GM12875 (cell line): ENCODE data around the gene CCP110.

Source experiments
- H3K4me3 ChIP-seq: one replicate; pipeline ENCODE4 v1.5.1; 2011; ENCODE audit warnings: low read depth, low read length, control low read depth
- TF ChIP-seq, protein P1 (sequence below): IDR thresholded peaks from 2 replicates; pipeline ENCODE4 v1.5.1; 2011; ENCODE audit warnings: low read depth, mild to moderate bottlenecking, control low read depth, inconsistent platforms, low read length, moderate library complexity, borderline replicate concordance; ENCODE audit not compliant: insufficient read depth

CCP110 gene

DNA sequence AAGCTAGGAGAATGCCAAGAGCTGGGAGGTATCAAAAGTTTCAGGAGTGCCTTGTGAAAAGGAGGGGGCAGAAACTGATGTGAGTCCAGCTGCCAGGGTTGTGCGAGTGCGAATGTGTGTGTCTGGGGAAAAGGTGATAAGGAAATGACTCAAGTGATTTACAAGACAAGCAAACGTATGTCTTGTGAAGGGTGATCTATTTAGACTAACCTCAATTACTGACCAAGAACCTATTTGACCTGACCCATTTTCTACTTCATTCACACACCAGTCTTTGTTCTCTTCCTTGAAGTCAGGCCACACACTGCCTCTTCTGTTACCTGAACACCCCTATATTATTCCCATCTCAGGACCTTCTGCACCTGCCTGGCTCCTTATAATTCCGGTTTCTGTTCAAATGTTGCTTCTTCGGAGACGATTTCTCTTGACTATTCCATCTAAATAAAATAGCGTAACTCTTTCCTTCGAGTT is 2.8 kb upstream of the CCP110 start:
- TF ChIP-seq, protein P1, sequence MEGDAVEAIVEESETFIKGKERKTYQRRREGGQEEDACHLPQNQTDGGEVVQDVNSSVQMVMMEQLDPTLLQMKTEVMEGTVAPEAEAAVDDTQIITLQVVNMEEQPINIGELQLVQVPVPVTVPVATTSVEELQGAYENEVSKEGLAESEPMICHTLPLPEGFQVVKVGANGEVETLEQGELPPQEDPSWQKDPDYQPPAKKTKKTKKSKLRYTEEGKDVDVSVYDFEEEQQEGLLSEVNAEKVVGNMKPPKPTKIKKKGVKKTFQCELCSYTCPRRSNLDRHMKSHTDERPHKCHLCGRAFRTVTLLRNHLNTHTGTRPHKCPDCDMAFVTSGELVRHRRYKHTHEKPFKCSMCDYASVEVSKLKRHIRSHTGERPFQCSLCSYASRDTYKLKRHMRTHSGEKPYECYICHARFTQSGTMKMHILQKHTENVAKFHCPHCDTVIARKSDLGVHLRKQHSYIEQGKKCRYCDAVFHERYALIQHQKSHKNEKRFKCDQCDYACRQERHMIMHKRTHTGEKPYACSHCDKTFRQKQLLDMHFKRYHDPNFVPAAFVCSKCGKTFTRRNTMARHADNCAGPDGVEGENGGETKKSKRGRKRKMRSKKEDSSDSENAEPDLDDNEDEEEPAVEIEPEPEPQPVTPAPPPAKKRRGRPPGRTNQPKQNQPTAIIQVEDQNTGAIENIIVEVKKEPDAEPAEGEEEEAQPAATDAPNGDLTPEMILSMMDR, result no peak
- peak overlapping the region; percentile 71 for H3K4me3 ChIP-seq

DNA sequence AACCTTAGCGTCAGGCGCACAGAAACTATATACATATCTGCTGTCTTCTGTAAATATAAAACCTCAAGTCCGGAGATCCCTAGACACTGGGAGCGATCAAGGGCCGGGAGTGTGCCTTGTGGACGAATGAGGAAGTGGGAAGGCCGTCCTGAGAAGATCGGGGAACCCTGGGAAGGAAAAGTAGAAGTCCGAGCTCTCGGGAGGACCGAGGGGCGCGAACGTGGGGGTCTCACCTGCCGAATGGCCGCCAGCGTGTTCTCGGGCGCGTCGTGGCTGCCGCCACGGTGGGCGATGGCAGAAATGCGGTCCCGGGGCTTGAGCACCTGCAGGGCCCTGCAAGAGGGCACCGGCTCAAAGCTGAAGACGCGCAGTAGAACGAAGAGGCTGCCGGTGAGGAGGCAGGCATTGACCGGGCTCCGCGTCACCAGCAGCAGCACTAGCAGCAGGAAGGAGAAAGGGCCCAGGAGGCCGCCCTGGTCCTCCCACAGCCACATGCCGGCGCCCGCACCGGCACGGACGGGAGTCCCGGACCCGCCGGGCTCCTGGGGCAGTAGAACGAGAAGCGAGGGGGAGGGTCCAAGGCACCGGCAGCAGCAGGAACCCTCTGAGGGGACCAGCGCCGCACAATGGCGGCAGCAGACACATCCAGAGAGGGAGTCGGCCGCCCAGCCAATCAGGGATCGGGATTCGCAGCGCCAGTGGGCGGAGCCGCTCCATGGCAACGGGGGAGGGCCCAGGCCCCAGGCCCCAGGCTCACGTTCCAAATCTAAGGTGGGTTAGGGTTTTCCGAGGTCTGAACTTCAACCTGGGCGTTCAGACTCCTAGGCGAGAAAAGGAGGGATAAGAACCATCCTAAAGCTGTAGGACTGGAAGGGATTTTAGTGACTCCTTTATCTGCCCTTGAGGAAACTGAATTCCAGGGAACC is 2.0 kb upstream of the CCP110 start, which contains the start of gene GDE1:
Gene GDE1 (minus strand): TSS at position 628 of the 926 bp plus-strand sequence. CDS start 134 bp downstream, at position 494.
- H3K4me3 ChIP-seq, result peak within 1 kb of the TSS; percentile 71
- TF ChIP-seq, protein P1, result peak; percentile 43

DNA sequence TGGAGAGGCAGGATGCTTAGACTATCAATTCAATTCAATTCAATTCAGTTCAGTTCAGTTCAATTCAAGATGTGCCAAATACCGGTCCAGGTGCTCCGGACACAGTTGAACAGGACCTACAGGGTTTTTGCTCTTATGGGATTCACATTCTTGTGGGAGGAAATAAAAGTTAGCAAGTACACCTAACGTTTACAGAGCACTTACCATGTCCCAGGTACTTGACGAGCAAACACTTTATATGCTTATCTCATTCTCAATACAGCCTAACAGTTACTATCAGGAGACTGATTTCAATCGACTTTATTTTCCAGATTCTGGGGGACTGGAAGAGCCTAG is 1.4 kb upstream of the CCP110 start:
- no peak overlapping the region for H3K4me3 ChIP-seq
- TF ChIP-seq, protein P1, result no peak

DNA sequence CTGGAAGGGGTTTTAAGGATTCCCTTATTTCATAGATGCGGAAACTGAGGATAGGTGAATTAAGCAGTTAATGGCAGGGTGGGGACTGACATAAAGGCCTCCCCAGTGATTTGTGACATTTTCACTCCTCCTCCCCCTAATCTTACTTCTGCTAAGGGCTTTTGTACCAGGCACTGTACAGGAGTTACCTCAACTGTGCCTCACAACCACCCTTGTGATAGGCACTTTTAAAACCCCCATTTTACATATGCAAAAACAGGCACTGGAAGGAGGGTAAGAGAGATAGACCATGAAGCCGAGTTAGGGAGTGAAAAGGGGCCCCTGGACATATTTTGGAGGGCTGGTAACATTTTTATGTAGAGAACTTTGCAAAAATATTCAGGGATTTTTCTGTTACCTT is 982 bp upstream of the CCP110 start:
- TF ChIP-seq, protein P1, result no peak

DNA sequence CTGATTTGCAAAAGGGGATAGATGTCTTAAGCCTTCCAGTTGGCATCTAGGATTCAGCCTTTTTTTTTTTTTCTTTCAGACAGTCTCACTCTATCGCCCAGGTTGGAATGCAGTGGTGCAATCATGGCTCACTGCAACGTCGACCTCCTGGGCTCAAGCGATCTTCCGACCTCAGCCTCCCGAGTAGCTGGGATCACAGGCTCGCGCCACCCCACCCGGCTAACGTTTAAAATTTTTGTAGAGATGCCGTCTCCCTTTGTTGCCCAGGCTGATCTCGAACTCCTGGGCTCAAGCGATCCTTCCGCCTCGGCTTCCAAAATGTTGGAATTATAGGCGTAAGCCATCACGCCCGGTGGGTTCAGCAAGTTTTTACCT is 571 bp upstream of the CCP110 start:
- TF ChIP-seq, protein P1, result no peak
- no peak overlapping the region for H3K4me3 ChIP-seq

More for the DNA sequence above, 982 bp upstream of the CCP110 start:
- no peak overlapping the region for H3K4me3 ChIP-seq

DNA sequence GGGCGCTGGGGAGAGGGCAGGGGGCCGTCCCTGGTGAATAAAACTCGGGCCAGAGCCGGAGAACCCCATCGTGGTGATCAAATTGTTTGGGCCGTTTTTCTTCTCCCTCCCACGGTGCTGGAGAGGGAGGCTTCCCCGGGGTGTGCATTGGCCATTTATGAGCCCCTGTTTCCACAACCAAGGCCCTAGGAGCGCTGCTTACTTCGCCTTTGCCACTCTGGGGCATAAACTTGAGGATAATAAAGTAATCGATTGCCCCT is 544 bp downstream of the CCP110 start:
- H3K4me3 ChIP-seq, result peak overlapping the region; percentile 90
- TF ChIP-seq, protein P1, result no peak
